HG03520 (cell line): Measurements from ENCODE around the gene HMX2.

Experiments
- ATAC-seq: cut with Tn5 transposase; IDR thresholded peaks from one replicate; pipeline ENCODE4 v1.9.1; 2021; ENCODE audit warnings: mild to moderate bottlenecking, moderate library complexity; ENCODE audit not compliant: unreplicated experiment

Gene HMX2

GRCh38 chr10:123180101-123181090 is 32.5 kb downstream of the HMX2 start:
- ATAC-seq, result no peak

GRCh38 chr10:123183724-123184123 is 35.8 kb downstream of the HMX2 start:
- no peak for ATAC-seq

DNA sequence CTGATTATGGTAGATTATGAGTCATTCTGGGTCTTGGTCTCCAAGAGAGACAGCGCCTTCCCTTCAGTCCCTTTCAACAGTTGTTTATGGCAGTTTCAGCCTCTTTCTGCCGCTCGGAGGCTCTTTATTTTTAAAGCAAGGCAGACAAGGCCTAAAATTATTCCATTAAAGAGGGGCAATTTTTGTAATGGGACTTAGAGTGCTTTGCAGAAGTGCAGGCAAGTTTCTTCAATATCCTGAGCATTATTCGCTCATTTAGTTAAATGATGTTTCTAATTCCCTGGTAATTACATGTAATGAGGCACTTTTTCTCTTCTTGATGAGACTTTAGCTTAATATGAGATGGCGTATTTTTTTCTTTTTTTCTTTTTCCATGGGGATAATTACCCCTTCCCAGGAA is 39.8 kb downstream of the HMX2 start:
- no peak for ATAC-seq

DNA sequence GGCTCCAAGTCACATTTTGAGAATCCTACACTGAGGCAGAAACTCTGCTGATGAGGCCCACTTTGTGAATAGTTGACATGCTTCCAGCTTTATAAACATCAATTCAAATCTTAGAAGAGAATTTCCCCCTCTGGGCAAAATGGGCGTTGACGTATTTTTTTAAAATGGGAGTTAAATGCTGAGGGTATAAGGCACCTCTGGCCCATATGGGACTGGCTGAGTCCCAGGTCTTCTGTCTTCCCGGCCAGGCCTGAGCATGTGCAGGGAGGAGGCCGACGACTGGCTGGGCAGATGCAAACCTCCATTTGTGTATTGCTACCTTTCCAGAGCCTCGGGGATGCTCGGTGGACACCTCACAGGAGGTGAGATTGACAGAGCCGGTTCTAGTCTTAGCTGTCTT is 44.0 kb downstream of the HMX2 start:
- no peak for ATAC-seq

DNA sequence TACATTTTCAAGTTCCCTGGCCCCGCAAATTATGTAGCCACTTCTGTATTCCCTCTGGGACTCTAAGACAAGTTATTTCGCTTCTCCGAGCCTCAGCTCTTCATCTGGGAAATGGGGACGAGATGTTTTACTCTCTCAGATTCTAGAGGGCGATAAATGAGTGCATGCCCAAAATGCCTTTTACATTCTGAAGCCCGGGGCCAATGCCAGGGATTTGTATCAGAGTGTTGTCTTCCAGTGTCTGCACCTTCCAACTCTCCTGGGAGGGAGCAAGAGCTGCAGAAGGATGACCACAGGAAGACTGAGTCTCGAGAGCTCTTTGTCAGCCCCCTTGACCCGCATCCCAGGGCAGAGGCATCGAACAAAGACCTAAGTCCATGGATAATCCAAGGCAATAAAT is 46.1 kb downstream of the HMX2 start:
- ATAC-seq, result no peak
